ENCODE measurements around the gene PRADC1. TPM values are rescaled to one million over a fixed set of nuclear protein-coding genes. Genes with fewer than 3 reads are reported as not detected.

The PRADC1 gene
- total RNA-seq, 1 experiment from 2014 or later = 8.6 TPM

GRCh38 chr2:73218298-73218697, 14.7 kb downstream of the PRADC1 start:
- Histone ChIP-seq H3K4me3 (replicated peaks in 1 of 2; ENCODE audit: low read depth in 1 of 2, low read length in 2 of 2) (no peak overlapping the region), H3K9me2 (ENCODE audit: insufficient read depth) (no peaks in the 10 kb centered on the region), H3K9me3 (ENCODE audit: control insufficient read depth in 1 of 2, insufficient read depth in 1 of 2, low read depth in 1 of 2, low read length in 2 of 2) (no peaks in the 10 kb centered on the region), H3K27ac (ENCODE audit: low read depth, low read length) (no peak overlapping the region), H2AFZ (ENCODE audit: low read depth, low read length, poor library complexity, severe bottlenecking) (no peak overlapping the region), H3K4me1 (ENCODE audit: control insufficient read depth in 1 of 2, insufficient read depth in 2 of 2, low read length in 2 of 2) (peaks cover 3 to 29% of the 10 kb centered on the region in 2 experiments; a peak in 3 of 4 replicates), H3K79me2 (ENCODE audit: insufficient read depth, low read length) (peaks cover 50% of the 10 kb centered on the region), H3K27me3 (ENCODE audit: insufficient read depth, low read length) (no peaks in the 10 kb centered on the region), H4K20me1 (ENCODE audit: insufficient read depth) (no peaks in the 10 kb centered on the region), H3K9ac (ENCODE audit: low read length) (no peak overlapping the region), H3K4me2 (ENCODE audit: low read length) (no peak overlapping the region), H3K36me3 (ENCODE audit: control insufficient read depth in 1 of 2, insufficient read depth in 2 of 2, low read length in 2 of 2) (peaks cover 15 to 22% of the 10 kb centered on the region in 2 experiments; a peak in 3 of 4 replicates)
- RAD21 ChIA-PET (ENCODE audit: low non-redundant PET in 1 of 2, low total read pairs in 2 of 2, uncharacterized antibody in 2 of 2, unreplicated experiment in 2 of 2) = no interaction called here
- no peak for DNase-seq (ENCODE audit: low read depth, low spot score)
- intact Hi-C loops (cut with micrococcal nuclease) = no loop called here
- CTCF ChIA-PET = no interaction called here
- BruUV-seq (replicated peaks) = no TSS peak
- POLR2A ChIA-PET = no interaction called here
- no peak for TF ChIP-seq POLR2A (IDR thresholded peaks at IDR 0.05; ENCODE audit: borderline replicate concordance, extremely low read depth, insufficient read depth, insufficient read length)
- no peak for TF ChIP-seq TCF7L2 (IDR thresholded peaks at IDR 0.05; ENCODE audit: borderline replicate concordance, extremely low read depth, insufficient read depth, insufficient read length)
- no peak for TF ChIP-seq FOSL1 (IDR thresholded peaks at IDR 0.05; ENCODE audit: low read depth)
- no peak for ATAC-seq

GRCh38 chr2:73217826-73218225, 15.2 kb downstream of the PRADC1 start:
- ATAC-seq (no peak), DNase-seq (ENCODE audit: low read depth, low spot score) (no peak)
- intact Hi-C loops (cut with micrococcal nuclease) = no loop called here
- BruUV-seq (replicated peaks) = no TSS peak
- Histone ChIP-seq H3K4me3 (replicated peaks in 1 of 2; ENCODE audit: low read depth in 1 of 2, low read length in 2 of 2) (no peak overlapping the region), H3K4me2 (ENCODE audit: low read length) (no peak overlapping the region), H3K27ac (ENCODE audit: low read depth, low read length) (no peak overlapping the region), H3K79me2 (ENCODE audit: insufficient read depth, low read length) (peaks cover 50% of the 10 kb centered on the region), H4K20me1 (ENCODE audit: insufficient read depth) (no peaks in the 10 kb centered on the region), H3K9me2 (ENCODE audit: insufficient read depth) (no peaks in the 10 kb centered on the region), H3K4me1 (ENCODE audit: control insufficient read depth in 1 of 2, insufficient read depth in 2 of 2, low read length in 2 of 2) (peaks cover 3 to 34% of the 10 kb centered on the region in 2 experiments; a peak in 3 of 4 replicates), H3K9me3 (ENCODE audit: control insufficient read depth in 1 of 2, insufficient read depth in 1 of 2, low read depth in 1 of 2, low read length in 2 of 2) (no peaks in the 10 kb centered on the region), H3K9ac (ENCODE audit: low read length) (no peak overlapping the region), H2AFZ (ENCODE audit: low read depth, low read length, poor library complexity, severe bottlenecking) (no peak overlapping the region), H3K36me3 (ENCODE audit: control insufficient read depth in 1 of 2, insufficient read depth in 2 of 2, low read length in 2 of 2) (peaks cover 13 to 18% of the 10 kb centered on the region in 2 experiments; a peak in 3 of 4 replicates), H3K27me3 (ENCODE audit: insufficient read depth, low read length) (no peaks in the 10 kb centered on the region)
- POLR2A ChIA-PET = no interaction called here
- CTCF ChIA-PET = no interaction called here
- TF ChIP-seq FOSL1 (IDR thresholded peaks at IDR 0.05; ENCODE audit: low read depth) = no peak
- no peak for TF ChIP-seq EGR1 (IDR thresholded peaks at IDR 0.05; ENCODE audit: low read depth)
- TF ChIP-seq TCF7L2 (IDR thresholded peaks at IDR 0.05; ENCODE audit: borderline replicate concordance, extremely low read depth, insufficient read depth, insufficient read length) = no peak
- no peak for TF ChIP-seq SP1 (IDR thresholded peaks at IDR 0.05; ENCODE audit: low read depth)
- TF ChIP-seq EZH2 (IDR thresholded peaks at IDR 0.05) = no peak
- no peak for TF ChIP-seq SRF (IDR thresholded peaks at IDR 0.05; ENCODE audit: low read depth)
- TF ChIP-seq ATF3 (IDR thresholded peaks at IDR 0.05) = no peak
- TF ChIP-seq RAD21 (IDR thresholded peaks at IDR 0.05; ENCODE audit: low read depth) = no peak
- RAD21 ChIA-PET (ENCODE audit: low non-redundant PET in 1 of 2, low total read pairs in 2 of 2, uncharacterized antibody in 2 of 2, unreplicated experiment in 2 of 2) = no interaction called here

Data from HCT116 (cell line).